Fibroblast of lung (primary cell): ENCODE measurements around the gene DCAF15.

Experiments used
- CTCF ChIP-seq, 2 donors: IDR thresholded peaks in 1 of 2; conservative IDR thresholded peaks in 1 of 2; 1 replicate in 1 of 2; 2 replicates in 1 of 2; pipeline ENCODE4 v1.5.1; 2011 to 2012; ENCODE audit warnings: low read length in 2 of 2, control low read depth in 1 of 2, inconsistent platforms in 1 of 2, low read depth in 1 of 2, mild to moderate bottlenecking in 1 of 2
- EZH2 ChIP-seq: IDR thresholded peaks from 2 replicates; pipeline ENCODE4 v1.5.1; 2012; ENCODE audit warnings: low read length, control low read depth, mild to moderate bottlenecking; ENCODE audit errors: missing control alignments

GRCh38 chr19:13952931-13953531, 722 bp downstream of the DCAF15 start:
- TF ChIP-seq CTCF (conservative IDR thresholded peaks at IDR 0.05 in 1 of 2, IDR thresholded peaks at IDR 0.05 in 1 of 2; ENCODE audit: low read depth in 1 of 2, low read length in 2 of 2) (peak; percentile 12 to 22), EZH2 (no peak)
